GM12878 (cell line): Measurements from ENCODE around the gene MORN4. TPM values are rescaled to one million over a fixed set of nuclear protein-coding genes. Genes with fewer than 3 reads are reported as not detected.

Source experiments
- ATAC-seq: fragments of 200-7000 bp; cut with Tn5 transposase; 3 replicates; pipeline ENCODE4 v1.9.1; 2020; ENCODE audit warnings: mild to moderate bottlenecking, moderate library complexity
- BruUV-seq: library from RNA; stranded (reverse); fragments of 400-500 nt; replicated peaks from 2 replicates; lab custom pipeline; 2021; lab: Mats Ljungman, UMichigan
- CTCF ChIA-PET: fragments of 300-600 bp; sonication (Branson Sonifier 250); formaldehyde crosslinking; extraction: SDS; loops from one replicate; lab custom pipeline; 2021; ENCODE audit warnings: inconsistent platforms; lab: Yijun Ruan, JAX
- POLR2A ChIA-PET: fragments of 350-600 bp; formaldehyde crosslinking; extraction: SDS; loops from one replicate; lab custom pipeline; 2021; ENCODE audit warnings: inconsistent platforms; lab: Charles Lee
- RAD21 ChIA-PET: fragments of 300-600 bp; sonication (Branson Sonifier 250); formaldehyde crosslinking; loops from one replicate; lab custom pipeline; 2023; ENCODE audit warnings: antibody characterized with exemption; ENCODE audit not compliant: unreplicated experiment; lab: Charles Lee
- SMC1A ChIA-PET: fragments of 300-600 bp; sonication (Branson Sonifier 250); formaldehyde crosslinking; loops from one replicate; lab custom pipeline; 2023; ENCODE audit not compliant: unreplicated experiment, uncharacterized antibody; lab: Charles Lee
- DNase-seq: peaks from one replicate; pipeline ENCODE4 v3.0.0-alpha.2; 2011; ENCODE audit warnings: low read depth, low spot score
- FAIRE-seq: peaks from 3 replicates; lab custom pipeline; 2011; peaks lifted over from hg19 to GRCh38; lab: Jason Lieb, UNC
- H2AFZ ChIP-seq: 2 replicates; pipeline ENCODE4 v1.6.0; 2011; ENCODE audit warnings: low read depth, low read length, control low read depth; ENCODE audit not compliant: control insufficient read depth
- H3K27ac ChIP-seq: 2 replicates; pipeline ENCODE4 v1.5.1; 2011; ENCODE audit warnings: control low read depth; ENCODE audit not compliant: control insufficient read depth, insufficient read depth
- H3K27me3 ChIP-seq, 2 experiments: replicated peaks in 1 of 2; 2 replicates each; pipeline versions ENCODE4 v1.6.0 to v1.6.1; 2011; ENCODE audit warnings: low read length in 1 of 2; ENCODE audit not compliant: control insufficient read depth in 2 of 2, insufficient read depth in 2 of 2
- H3K36me3 ChIP-seq, 2 experiments: 2 replicates each; pipeline ENCODE4 v1.5.1; 2011; ENCODE audit warnings: low read length in 1 of 2; ENCODE audit not compliant: control insufficient read depth in 2 of 2, insufficient read depth in 2 of 2
- H3K4me1 ChIP-seq: 2 replicates; pipeline ENCODE4 v1.6.1; 2011; ENCODE audit warnings: mild to moderate bottlenecking, low read length, moderate library complexity, mixed read lengths; ENCODE audit not compliant: control insufficient read depth, insufficient read depth
- H3K4me2 ChIP-seq: 2 replicates; pipeline ENCODE4 v1.6.0; 2011; ENCODE audit warnings: control low read depth; ENCODE audit not compliant: control insufficient read depth, insufficient read depth
- H3K4me3 ChIP-seq: fragments of 200-600 bp; sonication (generic); 2 replicates; pipeline ENCODE4 v1.5.1; 2016
- H3K79me2 ChIP-seq: 2 replicates; pipeline ENCODE4 v1.6.0; 2011; ENCODE audit warnings: low read length; ENCODE audit not compliant: control insufficient read depth, insufficient read depth
- H3K9ac ChIP-seq: 2 replicates; pipeline ENCODE4 v1.8.0; 2011; ENCODE audit warnings: low read length, control low read depth, mixed read lengths; ENCODE audit not compliant: control insufficient read depth, insufficient read depth
- H3K9me3 ChIP-seq: replicated peaks from 3 replicates; pipeline ENCODE4 v1.5.1; 2011; ENCODE audit warnings: mild to moderate bottlenecking, low read length; ENCODE audit not compliant: control insufficient read depth, insufficient read depth
- H4K20me1 ChIP-seq: 2 replicates; pipeline ENCODE4 v1.6.0; 2011; ENCODE audit not compliant: control insufficient read depth, insufficient read depth
- ASH2L ChIP-seq: fragments of 300-600, 200-600 bp; sonication (generic); IDR thresholded peaks from 2 replicates; pipeline ENCODE4 v1.6.1; 2017; ENCODE audit warnings: low read depth, mild to moderate bottlenecking, borderline replicate concordance
- BACH1 ChIP-seq: fragments of 450-650 bp; IDR thresholded peaks from 2 replicates; pipeline ENCODE4 v1.6.1; 2017; ENCODE audit warnings: mild to moderate bottlenecking, borderline replicate concordance
- BCL11A ChIP-seq: IDR thresholded peaks from 2 replicates; pipeline ENCODE4 v1.6.1; 2011; ENCODE audit warnings: low read depth, low read length
- CBFB ChIP-seq: IDR thresholded peaks from 2 replicates; pipeline ENCODE4 v1.6.1; 2016; ENCODE audit warnings: antibody characterized with exemption, low read depth
- CBX5 ChIP-seq: sonication (generic); IDR thresholded peaks from 2 replicates; pipeline ENCODE4 v1.6.1; 2016; ENCODE audit warnings: low read depth, moderate library complexity, mild to moderate bottlenecking, inconsistent platforms
- CREM ChIP-seq: IDR thresholded peaks from 2 replicates; pipeline ENCODE4 v1.6.1; 2014; ENCODE audit warnings: antibody characterized with exemption, low read depth
- EP300 ChIP-seq, 2 experiments: fragments of 150-350 bp in 1 of 2; IDR thresholded peaks; 2 replicates each; pipeline ENCODE4 v1.6.1; 2011 to 2012; ENCODE audit warnings: low read depth in 2 of 2, low read length in 2 of 2, borderline replicate concordance in 1 of 2, improper control_type of control experiment in 1 of 2, inconsistent platforms in 1 of 2; ENCODE audit not compliant: control insufficient read depth in 1 of 2
- HCFC1 ChIP-seq: fragments of 150-350 bp; IDR thresholded peaks from 2 replicates; pipeline ENCODE4 v1.6.1; 2014; ENCODE audit warnings: low read length
- IRF4 ChIP-seq: IDR thresholded peaks from 2 replicates; pipeline ENCODE4 v1.6.1; 2011; ENCODE audit warnings: low read depth, low read length
- KDM1A ChIP-seq: fragments of 200-600 bp; sonication (generic); IDR thresholded peaks from 2 replicates; pipeline ENCODE4 v1.6.1; 2016; ENCODE audit warnings: borderline replicate concordance
- MTA2 ChIP-seq: fragments of 450-650 bp; IDR thresholded peaks from 2 replicates; pipeline ENCODE4 v1.6.1; 2016; ENCODE audit warnings: low read depth, mild to moderate bottlenecking, moderate library complexity
- MTA3 ChIP-seq: IDR thresholded peaks from 2 replicates; pipeline ENCODE4 v1.6.1; 2012; ENCODE audit warnings: low read length, inconsistent platforms, borderline replicate concordance
- NFXL1 ChIP-seq: fragments of 450-650 bp; IDR thresholded peaks from 2 replicates; pipeline ENCODE4 v1.6.1; 2017; ENCODE audit warnings: antibody characterized with exemption, mild to moderate bottlenecking, borderline replicate concordance
- NFYB ChIP-seq: IDR thresholded peaks from 2 replicates; pipeline ENCODE4 v1.6.1; 2011; ENCODE audit warnings: low read depth, mild to moderate bottlenecking, low read length, improper control_type of control experiment, moderate library complexity; ENCODE audit not compliant: insufficient read depth
- PAX5 ChIP-seq: IDR thresholded peaks from 2 replicates; pipeline ENCODE4 v1.6.1; 2011; ENCODE audit warnings: low read depth, low read length, borderline replicate concordance
- PML ChIP-seq: IDR thresholded peaks from 2 replicates; pipeline ENCODE4 v1.6.1; 2012; ENCODE audit warnings: low read length, inconsistent platforms
- POLR2AphosphoS5 ChIP-seq: IDR thresholded peaks from 2 replicates; pipeline ENCODE4 v1.6.1; 2011; ENCODE audit warnings: mild to moderate bottlenecking, low read length, inconsistent platforms
- RAD51 ChIP-seq: fragments of 450-650 bp; IDR thresholded peaks from 2 replicates; pipeline ENCODE4 v1.6.1; 2016; ENCODE audit warnings: moderate library complexity, mild to moderate bottlenecking, inconsistent platforms
- RFX5 ChIP-seq: IDR thresholded peaks from 2 replicates; pipeline ENCODE4 v1.6.1; 2011; ENCODE audit warnings: low read depth, low read length, improper control_type of control experiment
- WGBS: methylation state at CpG from one replicate; pipeline ENCODE4 v1.1.6; 2016; ENCODE audit warnings: low lambda C conversion rate; ENCODE audit not compliant: insufficient replicate concordance, insufficient coverage; ENCODE audit errors: missing lambda C conversion rate; 5-methylcytosine and 5-hydroxymethylcytosine counted together
- in situ Hi-C: fragments of 300-500 bp; cut with MboI; formaldehyde crosslinking; loops from 9 replicates; pipeline ENCODE4 v1.14.3; 2018; ENCODE audit warnings: mixed read lengths
- intact Hi-C: fragments of 100-400 bp; cut with micrococcal nuclease; formaldehyde crosslinking; loops from one replicate; pipeline ENCODE4 v1.14.2; 2022; ENCODE audit not compliant: unreplicated experiment
- polyA plus RNA-seq, 11 experiments: library from polyadenylated mRNA; depleted of rRNA in 4 of 11; unstranded in 6 of 11; stranded (reverse) in 5 of 11; fragments of >200 nt; fragmentation: Nextera tagmentation in 4 of 11; fragmentation: Illumina TruSeq in 1 of 11; extraction: Ambion mirVana in 4 of 11; extraction: Trizol in 1 of 11; gene quantifications; 1 replicate in 1 of 11; 2 replicates in 10 of 11; pipeline versions ENCODE4 v1.2.1 to v1.2.3, GENCODE V29; 2011 to 2016; ENCODE audit warnings: inconsistent platforms in 2 of 11, missing spikeins in 2 of 11, low read depth in 1 of 11
- total RNA-seq, 4 experiments: library from RNA; depleted of rRNA in 3 of 4; stranded (reverse); fragments of >200 nt in 3 of 4; fragmentation: Illumina TruSeq in 1 of 4; extraction: Trizol in 1 of 4; gene quantifications; 2 replicates each; pipeline versions ENCODE4 v1.2.1 to v1.2.3, GENCODE V29; 2013 to 2021

The MORN4 gene
- total and polyA plus RNA-seq, 10 of the 15 experiments (the other 5 are each of a cell fraction or from before 2014, with no cell fraction given) = 1.3 to 5.5 (median 2.6) TPM

GRCh38 chr10:97598407-97599271, 34.7 kb downstream of the MORN4 start:
- no peaks in the 10 kb centered on the region for H3K9me3 ChIP-seq
- H3K27ac ChIP-seq = no peak overlapping the region
- no peak for TF ChIP-seq POLR2AphosphoS5
- TF ChIP-seq CREM = no peak
- TF ChIP-seq PML = no peak
- TF ChIP-seq ASH2L = no peak
- TF ChIP-seq KDM1A = no peak
- TF ChIP-seq PAX5 = no peak
- TF ChIP-seq RFX5 = no peak
- TF ChIP-seq NFXL1 = no peak
- no peak for TF ChIP-seq MTA2
- no peak for TF ChIP-seq NFYB
- TF ChIP-seq IRF4 = no peak
- no peak for TF ChIP-seq HCFC1
- TF ChIP-seq BACH1 = no peak
- no peak for TF ChIP-seq EP300 (IDR thresholded peaks at IDR 0.05; ENCODE audit: borderline replicate concordance in 1 of 2, control insufficient read depth in 1 of 2, low read depth in 2 of 2, low read length in 2 of 2)
- no peak for TF ChIP-seq RAD51
- no peak for TF ChIP-seq BCL11A
- no peak for TF ChIP-seq CBX5
- no peak for TF ChIP-seq MTA3
- TF ChIP-seq CBFB = no peak
- H4K20me1 ChIP-seq = no peaks in the 10 kb centered on the region
- DNase-seq (no peak), FAIRE-seq (no peak), ATAC-seq (no peak)
- no TSS peak for BruUV-seq
- H3K9ac ChIP-seq = no peak overlapping the region
- ChIA-PET SMC1A (no interaction called here), RAD21 (no interaction called here), POLR2A (no interaction called here), CTCF (interaction anchor here (0.9 to 1.9 kb wide), 2 partner anchors 23 to 26 kb away, joined by 4 to 6 read pairs; partner anchors contain the start of gene ANKRD2)
- no peak overlapping the region for H2AFZ ChIP-seq
- intact Hi-C loops = no loop called here
- no peak overlapping the region for H3K4me3 ChIP-seq
- no peaks in the 10 kb centered on the region; a peak in 1 of 4 replicates for H3K27me3 ChIP-seq
- no peaks in the 10 kb centered on the region for H3K79me2 ChIP-seq
- no peak overlapping the region for H3K4me2 ChIP-seq
- H3K4me1 ChIP-seq = no peaks in the 10 kb centered on the region
- WGBS = 75% methylated on average over 19 of the region's 19 CpGs
- in situ Hi-C loops = no loop called here
- no peaks in the 10 kb centered on the region for H3K36me3 ChIP-seq
